Measurements from ENCODE around the gene SNRPB2. TPM values are rescaled to one million over a fixed set of nuclear protein-coding genes. Genes with fewer than 3 reads are reported as not detected.

SNRPB2 gene
- polyA plus RNA-seq, 3 donors: 22.1 to 64.0 (median 44.1) TPM

DNA sequence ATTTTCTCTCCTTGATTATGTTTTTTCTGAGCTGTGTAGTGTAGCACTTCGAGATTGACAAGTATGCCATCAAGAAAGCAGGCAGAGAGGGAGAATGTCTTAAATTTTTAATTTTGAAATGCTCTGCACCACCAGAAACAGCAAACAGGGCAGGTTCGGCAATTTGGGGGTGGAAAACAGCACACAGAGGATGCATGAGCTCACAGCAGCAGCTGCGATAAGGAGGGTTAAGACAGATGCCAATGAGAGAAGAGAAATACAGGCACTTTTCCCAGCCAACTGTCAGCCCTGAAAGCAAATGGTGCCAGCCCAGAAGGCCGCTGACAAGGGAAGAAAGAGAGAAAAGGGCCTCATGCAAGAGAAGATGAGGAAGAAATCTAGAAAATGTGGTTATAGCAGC is 15.1 kb upstream of the SNRPB2 start:
- no peak overlapping the region for H3K27ac ChIP-seq (ENCODE audit: low read depth, low read length)
- 63 to 69% (median 63%) methylated on average over 4 of the region's 4 CpGs for WGBS, 3 donors

DNA sequence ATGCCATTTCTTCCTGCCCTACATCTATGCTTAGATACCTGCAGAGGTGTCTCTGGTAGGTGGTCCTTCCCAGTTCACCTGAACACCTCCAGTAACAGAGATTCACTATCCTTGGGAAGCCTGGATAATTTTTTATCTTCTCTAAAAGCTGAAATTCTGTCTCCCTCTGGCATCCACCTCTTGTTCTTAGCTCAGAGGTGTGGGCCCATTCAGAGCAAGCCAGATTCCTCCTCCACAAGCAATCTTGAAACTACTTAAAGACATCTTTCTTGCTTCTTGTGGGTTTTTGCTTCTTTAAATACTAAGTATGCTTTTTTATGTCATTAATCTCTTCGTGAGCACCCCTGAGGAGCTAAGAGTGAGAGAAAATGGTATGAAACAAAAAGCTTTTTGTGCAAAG is 10.4 kb upstream of the SNRPB2 start:
- 66 to 80% (median 71%) methylated on average over 1 of the region's 1 CpG for WGBS, 3 donors
- no peak overlapping the region for H3K27ac ChIP-seq (ENCODE audit: low read depth, low read length)

DNA sequence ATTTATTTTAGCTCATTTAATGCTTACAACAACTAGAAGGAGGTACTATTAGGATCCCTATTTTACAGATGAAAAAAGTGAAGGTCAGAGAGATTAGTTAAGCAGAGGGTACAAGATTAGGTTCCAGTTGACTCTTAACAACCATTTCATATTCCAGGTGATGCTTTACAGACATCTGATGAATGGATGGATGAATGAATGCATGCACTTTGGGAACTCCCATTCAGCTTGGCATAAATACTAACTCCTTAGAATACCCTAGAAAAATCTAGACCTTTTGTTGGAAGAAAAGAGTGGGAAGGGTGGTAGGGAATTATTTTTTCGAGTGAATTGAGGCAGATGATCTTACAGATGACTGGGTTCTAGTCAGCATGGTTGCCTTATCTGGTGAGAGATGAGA is 746 bp upstream of the SNRPB2 start:
- H3K27ac ChIP-seq (ENCODE audit: low read depth, low read length): no peak overlapping the region
- WGBS, 3 donors: 87 to 97% (median 88%) methylated on average over 1 of the region's 1 CpG

GRCh38 chr20:16732506-16733152 is 2.8 kb downstream of the SNRPB2 start:
- no peak overlapping the region for H3K27ac ChIP-seq (ENCODE audit: low read depth, low read length)
- WGBS, 3 donors: 62 to 90% (median 77%) methylated on average over 4 of the region's 4 CpGs

GRCh38 chr20:16740365-16741072 is 10.7 kb downstream of the SNRPB2 start:
- 84 to 92% (median 89%) methylated on average over 6 of the region's 6 CpGs for WGBS, 3 donors
- no peak overlapping the region for H3K27ac ChIP-seq (ENCODE audit: low read depth, low read length)

DNA sequence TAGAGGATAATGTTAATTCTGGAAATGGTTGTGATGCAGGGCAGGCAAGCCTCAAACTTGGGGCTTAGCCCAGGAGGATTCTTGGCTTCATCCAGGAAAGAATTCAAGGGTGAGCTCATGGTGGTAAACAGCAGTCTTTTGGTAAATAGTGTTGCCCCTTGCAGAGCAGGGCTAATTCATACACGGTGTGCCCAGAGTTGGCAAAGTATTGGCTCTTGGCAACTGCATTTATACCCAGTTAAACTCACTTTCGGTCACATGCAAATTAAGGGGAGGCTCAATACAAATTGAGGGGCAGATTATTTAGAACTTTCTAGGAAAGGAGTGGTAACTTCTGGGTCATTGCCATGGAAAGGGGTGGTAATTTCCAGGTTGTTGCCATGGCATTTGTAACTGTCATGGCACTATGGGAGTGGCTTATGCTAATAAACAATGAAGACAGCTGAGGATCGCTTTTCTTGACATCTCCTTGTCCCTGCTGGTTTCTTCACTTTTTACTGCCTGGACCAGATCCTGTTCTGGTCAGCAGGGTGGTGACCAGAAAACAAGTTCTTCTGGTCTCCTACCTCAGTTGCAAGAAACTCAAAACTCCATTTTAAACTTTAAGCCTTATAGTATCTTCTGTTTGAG is 14.5 kb downstream of the SNRPB2 start:
- 76 to 84% (median 77%) methylated on average over 3 of the region's 3 CpGs for WGBS, 3 donors
- H3K27ac ChIP-seq (ENCODE audit: low read depth, low read length): no peak overlapping the region

- 69 to 90% (median 84%) methylated on average over 5 of the region's 5 CpGs for WGBS, 3 donors
- no peak overlapping the region for H3K27ac ChIP-seq (ENCODE audit: low read depth, low read length)
Observed at GRCh38 chr20:16745204-16745603, 15.4 kb downstream of the SNRPB2 start.

DNA sequence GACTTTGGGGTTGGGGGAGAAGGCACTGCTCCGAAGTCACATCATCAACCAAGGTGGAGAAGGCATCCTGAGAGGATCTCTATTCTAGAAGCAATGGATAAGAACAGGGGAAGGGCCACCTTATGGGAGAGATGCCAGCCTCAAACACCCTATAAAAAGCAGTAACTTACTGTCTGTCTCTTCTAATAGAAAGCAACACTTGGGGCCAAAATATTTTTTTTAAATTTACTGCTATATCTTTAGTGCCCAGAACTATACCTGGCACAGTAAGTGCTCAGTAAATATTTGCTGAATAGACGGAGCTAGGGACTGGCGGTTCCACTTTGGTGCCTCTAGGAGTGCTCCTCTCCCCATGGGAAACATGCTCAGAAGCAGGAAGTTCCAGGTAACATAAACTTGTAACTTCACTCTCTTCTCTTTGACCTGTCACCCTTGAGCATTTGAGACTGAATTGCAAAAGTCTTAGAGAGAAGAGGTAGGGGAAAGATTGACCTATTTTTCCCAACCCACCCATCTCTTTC is 17.5 kb downstream of the SNRPB2 start:
- WGBS, 3 donors: 48 to 78% (median 73%) methylated on average over 3 of the region's 3 CpGs
- no peak overlapping the region for H3K27ac ChIP-seq (ENCODE audit: low read depth, low read length)

GRCh38 chr20:16748308-16748900 is 18.6 kb downstream of the SNRPB2 start, which contains the start of gene OTOR:
TSS of gene OTOR (plus strand) at chr20:16748358. CDS start at chr20:16748402, 44 bp downstream.
- no peak within 1 kb of the TSS for H3K27ac ChIP-seq (ENCODE audit: low read depth, low read length)
- 56 to 66% (median 57%) methylated on average over 5 of the region's 5 CpGs for WGBS, 3 donors

GRCh38 chr20:16749573-16749972 is 19.7 kb downstream of the SNRPB2 start:
- no peak overlapping the region for H3K27ac ChIP-seq (ENCODE audit: low read depth, low read length)
- 46 to 61% (median 50%) methylated on average over 11 of the region's 11 CpGs for WGBS, 3 donors

DNA sequence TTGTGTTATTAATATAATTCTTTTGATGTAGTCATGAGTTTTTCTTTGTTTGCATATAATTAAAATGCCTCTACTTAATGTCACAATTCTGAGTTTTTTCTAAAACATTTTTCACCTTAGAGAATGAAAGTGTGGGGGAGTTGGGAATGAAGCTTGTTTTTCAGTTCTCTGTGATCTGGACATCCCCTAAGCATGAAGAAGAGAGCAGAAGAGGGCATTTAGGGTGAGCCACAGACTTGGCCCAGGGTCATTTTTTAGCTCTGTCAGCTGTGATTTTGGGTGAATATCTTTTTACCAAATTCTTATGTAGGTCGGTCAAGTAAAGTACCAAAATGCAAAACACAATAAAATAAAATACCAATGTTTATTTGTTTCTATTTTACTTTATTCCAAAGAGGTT is 22.3 kb downstream of the SNRPB2 start:
- WGBS, 3 donors: 71 to 75% (median 75%) methylated on average over 1 of the region's 1 CpG
- no peak overlapping the region for H3K27ac ChIP-seq (ENCODE audit: low read depth, low read length)

- no peak overlapping the region for H3K27ac ChIP-seq (ENCODE audit: low read depth, low read length)
Observed at GRCh38 chr20:16752901-16753300, 23.1 kb downstream of the SNRPB2 start.

DNA sequence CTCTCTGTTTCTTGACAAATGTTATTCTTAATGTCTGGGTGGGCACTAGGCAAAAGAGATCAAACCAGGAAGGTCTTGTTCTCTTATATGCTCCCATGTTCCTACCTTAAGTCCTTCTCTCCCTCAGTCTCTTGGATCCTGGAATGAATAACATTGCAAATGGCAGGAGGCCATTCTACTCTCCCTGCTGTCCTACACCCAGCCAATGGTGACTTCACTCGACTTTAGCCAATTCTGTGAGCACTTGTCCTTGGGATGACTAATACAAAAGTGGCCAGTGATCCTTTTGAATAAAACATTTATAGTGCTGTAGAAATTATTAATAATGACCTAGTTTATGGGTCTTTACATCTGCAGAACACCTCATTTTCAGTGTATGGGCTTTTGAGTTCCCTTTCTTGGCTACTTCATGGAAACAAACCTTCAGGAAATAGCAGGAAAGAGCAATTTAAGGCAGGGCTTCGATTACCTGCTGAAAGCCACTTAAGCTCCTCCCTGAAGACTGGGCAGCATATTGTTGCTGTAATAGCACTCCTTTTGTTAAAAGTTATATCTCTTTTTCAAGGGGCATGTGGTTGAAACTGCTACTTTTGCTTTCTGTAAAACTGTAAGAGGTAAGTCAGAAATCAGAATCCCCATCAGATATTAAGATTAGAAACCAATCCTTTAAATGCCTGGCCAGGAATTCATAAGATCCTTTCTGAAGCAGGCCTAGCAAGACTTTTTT is 28.8 kb downstream of the SNRPB2 start:
- WGBS, 3 donors: 35 to 72% (median 54%) methylated on average over 2 of the region's 2 CpGs
- H3K27ac ChIP-seq (ENCODE audit: low read depth, low read length): no peak overlapping the region

DNA sequence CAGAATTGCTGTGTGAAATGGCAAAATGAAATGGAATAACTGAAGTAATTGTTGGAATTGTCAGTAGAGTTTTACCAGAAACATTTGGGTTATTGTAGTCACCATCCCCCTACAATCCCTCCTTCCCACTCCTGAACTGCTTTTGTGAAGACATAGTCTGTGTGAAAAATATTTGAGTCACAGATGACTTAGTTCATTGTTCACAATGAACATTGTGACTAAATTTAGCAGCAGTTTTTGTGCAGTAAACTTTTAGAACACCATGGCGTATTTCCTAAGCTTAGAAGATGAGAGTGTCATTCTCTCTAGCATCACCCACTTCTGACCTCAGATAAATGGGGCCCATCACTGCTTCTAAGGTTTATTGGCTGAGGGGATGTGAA is 29.3 kb downstream of the SNRPB2 start:
- H3K27ac ChIP-seq (ENCODE audit: low read depth, low read length): no peak overlapping the region
- WGBS, 3 donors: 78 to 94% (median 84%) methylated on average over 1 of the region's 1 CpG

DNA sequence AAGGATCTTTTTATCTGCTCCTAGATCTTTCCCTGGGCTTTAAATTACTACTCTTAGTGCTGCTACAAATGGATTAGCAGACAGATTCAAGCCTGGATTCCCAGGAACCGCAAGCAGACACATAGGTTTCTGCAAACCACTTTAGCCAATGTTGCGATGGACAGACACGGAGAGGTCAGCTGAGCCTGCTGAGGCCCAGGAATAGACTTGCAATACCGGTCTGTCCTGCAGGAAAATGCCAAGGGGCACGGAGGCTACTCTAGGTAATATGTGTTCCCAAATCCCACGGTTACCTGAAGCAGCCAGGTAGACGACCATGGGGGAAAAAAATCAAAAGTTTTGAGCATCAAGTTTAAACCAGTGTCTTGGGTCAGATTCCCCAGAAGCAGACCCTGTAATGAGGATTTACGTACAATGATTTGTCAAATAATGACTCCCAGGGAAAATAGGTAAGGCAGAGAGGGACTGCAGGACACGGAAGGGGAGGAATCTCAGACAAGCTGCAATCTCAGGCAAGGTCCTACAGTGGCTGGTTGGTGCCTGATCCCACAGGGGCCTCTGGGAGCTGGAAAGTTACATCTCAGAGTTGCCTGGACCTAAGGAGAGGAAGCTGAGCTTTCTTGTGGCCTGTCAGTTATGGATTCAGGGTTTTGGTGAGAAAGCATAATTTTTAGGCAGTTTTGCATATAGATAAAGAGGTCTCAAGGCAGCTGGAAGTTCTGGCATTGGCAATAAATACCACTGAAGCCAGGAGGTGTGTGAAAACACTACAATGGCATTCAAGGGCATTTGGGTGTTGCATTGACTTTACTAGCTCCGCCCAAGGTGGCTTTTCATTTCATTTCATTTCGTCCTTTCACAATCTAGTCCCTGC is 30.8 kb downstream of the SNRPB2 start:
- 20 to 62% (median 58%) methylated on average over 11 of the region's 11 CpGs for WGBS, 3 donors

GRCh38 chr20:16761305-16761829 is 31.5 kb downstream of the SNRPB2 start:
- WGBS, 3 donors: 0 to 1% (median 0%) methylated on average over 3 of the region's 3 CpGs
- no peak overlapping the region for H3K27ac ChIP-seq (ENCODE audit: low read depth, low read length)

More for the DNA sequence above, 30.8 kb downstream of the SNRPB2 start:
- H3K27ac ChIP-seq (ENCODE audit: low read depth, low read length): no peak overlapping the region

DNA sequence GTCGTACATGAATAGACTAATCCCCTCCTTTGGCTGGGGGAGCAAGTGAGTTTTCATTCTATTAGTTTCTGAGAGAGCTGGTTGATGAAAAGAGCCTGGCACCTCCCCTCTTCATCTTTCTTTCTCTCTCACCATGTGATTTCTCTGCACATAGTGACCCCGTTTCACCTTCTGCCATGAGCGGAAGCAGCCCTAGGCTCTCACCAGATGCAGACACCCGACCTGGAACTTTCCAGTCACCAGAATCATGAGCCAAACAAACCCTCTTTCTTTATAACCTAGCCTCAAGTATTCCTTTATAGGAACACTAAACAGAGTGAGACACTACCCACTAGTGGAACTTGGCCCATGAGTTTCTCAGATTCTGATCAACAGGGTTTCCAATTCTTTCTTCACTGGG is 34.7 kb downstream of the SNRPB2 start:
- H3K27ac ChIP-seq (ENCODE audit: low read depth, low read length): no peak overlapping the region
- WGBS, 3 donors: 47 to 54% (median 47%) methylated on average over 4 of the region's 4 CpGs

All from adipose tissue (tissue), 3 donors.